PC-9 (cell line): ENCODE data around the gene TGFBR3L.

Experiments
- EZH2 ChIP-seq: fragments of 200-600 bp; sonication (generic); IDR thresholded peaks from 2 replicates; pipeline ENCODE4 v1.8.0; 2017; ENCODE audit warnings: antibody characterized with exemption, low read depth
- TF ChIP-seq, protein P1 (sequence below): fragments of 200-600 bp; sonication (generic); conservative IDR thresholded peaks from 2 replicates; pipeline ENCODE4 v1.6.1; 2017; ENCODE audit warnings: mixed run types, antibody characterized with exemption, mild to moderate bottlenecking, moderate library complexity

DNA sequence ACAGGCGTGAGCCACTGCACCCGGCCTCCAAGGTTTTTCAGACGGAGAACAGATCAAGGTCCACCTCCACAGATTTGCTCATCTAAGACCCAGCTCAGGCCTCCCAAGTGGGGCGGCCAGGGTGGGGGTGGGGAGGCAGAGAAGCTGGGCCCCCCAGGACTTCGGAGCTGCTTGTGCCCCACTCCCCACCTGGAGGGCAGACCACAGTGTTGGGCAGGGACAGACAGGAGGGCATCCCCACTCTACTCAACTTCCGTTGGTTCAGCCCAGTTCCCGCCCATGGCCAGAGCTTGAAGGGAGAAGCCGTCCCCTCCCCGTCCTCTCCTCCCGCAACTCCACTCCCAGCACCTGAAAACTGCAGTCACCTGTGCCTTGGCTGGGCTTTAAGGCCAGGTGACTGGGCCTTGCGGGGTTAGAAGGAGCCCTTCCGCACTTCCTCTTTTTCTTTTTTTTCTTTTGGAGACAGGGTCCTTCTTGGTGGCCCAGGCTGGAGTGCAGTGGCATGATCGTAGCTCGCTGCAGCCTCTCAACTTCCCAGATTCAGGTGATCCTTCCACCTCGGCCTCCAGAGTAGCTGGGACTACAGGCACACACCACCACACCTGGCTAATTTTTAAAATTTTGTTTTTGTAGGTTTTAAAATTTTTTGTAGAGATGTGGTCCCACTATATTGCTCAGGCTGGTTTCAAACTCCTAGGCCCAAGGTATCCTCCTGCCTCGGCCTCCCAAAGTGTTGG, 27.1 kb upstream of the TGFBR3L start:
- TF ChIP-seq, protein P1, sequence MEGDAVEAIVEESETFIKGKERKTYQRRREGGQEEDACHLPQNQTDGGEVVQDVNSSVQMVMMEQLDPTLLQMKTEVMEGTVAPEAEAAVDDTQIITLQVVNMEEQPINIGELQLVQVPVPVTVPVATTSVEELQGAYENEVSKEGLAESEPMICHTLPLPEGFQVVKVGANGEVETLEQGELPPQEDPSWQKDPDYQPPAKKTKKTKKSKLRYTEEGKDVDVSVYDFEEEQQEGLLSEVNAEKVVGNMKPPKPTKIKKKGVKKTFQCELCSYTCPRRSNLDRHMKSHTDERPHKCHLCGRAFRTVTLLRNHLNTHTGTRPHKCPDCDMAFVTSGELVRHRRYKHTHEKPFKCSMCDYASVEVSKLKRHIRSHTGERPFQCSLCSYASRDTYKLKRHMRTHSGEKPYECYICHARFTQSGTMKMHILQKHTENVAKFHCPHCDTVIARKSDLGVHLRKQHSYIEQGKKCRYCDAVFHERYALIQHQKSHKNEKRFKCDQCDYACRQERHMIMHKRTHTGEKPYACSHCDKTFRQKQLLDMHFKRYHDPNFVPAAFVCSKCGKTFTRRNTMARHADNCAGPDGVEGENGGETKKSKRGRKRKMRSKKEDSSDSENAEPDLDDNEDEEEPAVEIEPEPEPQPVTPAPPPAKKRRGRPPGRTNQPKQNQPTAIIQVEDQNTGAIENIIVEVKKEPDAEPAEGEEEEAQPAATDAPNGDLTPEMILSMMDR, result no peak
- no peak for TF ChIP-seq EZH2
